ENCODE measurements around the gene ZFP57. TPM values are rescaled to one million over a fixed set of nuclear protein-coding genes. Genes with fewer than 3 reads are reported as not detected.

The ZFP57 gene
- total and polyA plus RNA-seq, 9 donors, result 0.13 to 0.25 (median 0.24) TPM; not detected in 6

DNA sequence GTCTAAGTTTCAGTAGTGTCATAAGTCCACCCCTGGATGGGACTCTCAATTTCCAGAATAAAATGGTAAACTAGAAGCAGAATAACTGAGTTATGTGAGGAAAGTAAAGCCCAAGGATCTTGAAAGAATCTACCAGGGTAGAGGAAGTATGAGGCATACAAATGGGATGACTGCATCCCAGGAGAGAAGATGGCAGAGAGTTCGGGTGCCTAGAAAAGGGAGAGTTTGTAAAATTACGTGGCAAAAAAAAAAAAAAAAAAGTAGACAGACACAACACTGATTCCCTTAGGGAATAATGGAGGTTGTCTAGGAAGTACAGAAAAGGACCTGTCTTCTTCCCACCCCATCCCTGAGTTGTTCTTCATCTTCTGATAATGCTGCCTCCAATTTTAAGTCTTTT is 51.4 kb downstream of the ZFP57 start:
- intact Hi-C loops (cut with DNase I), result loop anchor here in 1 of 4 donors (5.0 kb wide), 1 partner anchor 1142 kb away; no protein-coding TSS in a partner anchor
- Histone ChIP-seq H3K9me3 (no peaks in the 10 kb centered on the region), H3K4me1 (ENCODE audit: insufficient read depth) (peaks cover 11% of the 10 kb centered on the region), H3K27ac (no peak overlapping the region), H3K4me3 (no peak overlapping the region), H3K27me3 (no peaks in the 10 kb centered on the region), H3K36me3 (no peaks in the 10 kb centered on the region)
- TF ChIP-seq EP300 (IDR thresholded peaks at IDR 0.05) (no peak), CTCF (IDR thresholded peaks at IDR 0.05) (no peak), POLR2A (IDR thresholded peaks at IDR 0.05) (no peak)
- no peak for DNase-seq
- WGBS, 3 donors, result 73 to 80% (median 75%) methylated on average over 2 of the region's 2 CpGs

DNA sequence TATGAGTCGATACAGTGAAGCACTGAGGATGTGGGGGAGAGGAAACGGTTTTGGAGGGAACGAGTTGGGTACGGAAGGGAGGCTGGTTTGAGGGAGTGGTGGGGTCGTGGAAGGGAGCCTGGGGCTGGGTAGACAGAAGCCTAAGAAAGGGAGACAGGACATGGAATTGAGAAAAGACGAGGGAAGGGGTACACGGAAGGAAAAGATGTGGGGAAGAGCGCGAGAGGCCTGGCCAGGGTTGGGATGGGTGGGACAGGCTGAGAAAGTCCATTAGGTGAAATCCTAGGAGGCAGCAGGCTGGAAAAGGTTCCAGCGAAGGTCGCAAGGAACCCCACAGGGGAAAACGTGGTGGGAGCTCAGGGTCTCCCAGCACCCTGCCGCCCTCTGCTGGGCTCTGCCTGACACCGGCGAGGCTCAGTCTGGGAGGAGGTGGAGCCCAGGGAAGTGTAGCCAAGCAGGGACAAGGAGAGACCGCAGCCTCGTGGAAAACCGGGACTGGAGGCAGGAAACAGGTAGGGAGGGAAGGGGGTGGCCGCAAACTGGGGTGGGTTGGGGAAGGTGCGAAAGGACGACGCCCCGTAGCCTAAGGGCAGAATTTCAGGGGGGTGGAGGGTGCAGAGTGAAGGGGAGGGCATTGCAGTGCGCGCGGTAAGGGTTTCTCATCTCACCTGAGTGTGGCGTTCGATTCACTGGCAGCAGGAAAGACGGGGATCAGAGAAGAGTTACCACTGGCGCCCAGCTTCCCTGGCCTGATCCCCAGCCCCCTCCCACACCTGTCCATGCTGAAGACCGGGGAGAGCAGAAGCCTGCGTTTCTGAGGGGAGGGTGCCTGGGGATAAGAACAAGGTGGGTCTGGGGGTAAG is 52.3 kb downstream of the ZFP57 start:
- intact Hi-C loops (cut with DNase I), result loop anchor here in 1 of 4 donors (5.0 kb wide), 1 partner anchor 1141 kb away; no protein-coding TSS in a partner anchor
- Histone ChIP-seq H3K27me3 (no peaks in the 10 kb centered on the region), H3K36me3 (no peaks in the 10 kb centered on the region), H3K4me3 (peak overlapping the region; percentile 56), H3K27ac (peak overlapping the region; percentile 47 to 78), H3K9me3 (no peaks in the 10 kb centered on the region), H3K4me1 (ENCODE audit: insufficient read depth) (peaks cover 11% of the 10 kb centered on the region)
- DNase-seq, result peak; percentile 78 to 86 (median 85)
- TF ChIP-seq CTCF (IDR thresholded peaks at IDR 0.05) (peak; percentile 45 to 67 (median 59)), POLR2A (IDR thresholded peaks at IDR 0.05) (peak; percentile 10), EP300 (IDR thresholded peaks at IDR 0.05) (no peak)
- 6 to 9% (median 6%) methylated on average over 32 of the region's 32 CpGs for WGBS, 3 donors

- H3K4me1 ChIP-seq (ENCODE audit: insufficient read depth), result peaks cover 11% of the 10 kb centered on the region
- 0 to 1% (median 1%) methylated on average over 41 to 51 of the region's 51 CpGs for WGBS, 3 donors
- H3K36me3 ChIP-seq, result no peaks in the 10 kb centered on the region
- no peaks in the 10 kb centered on the region for H3K27me3 ChIP-seq
- peak; percentile 81 to 88 (median 85) for DNase-seq
- H3K9me3 ChIP-seq, result no peaks in the 10 kb centered on the region
- TF ChIP-seq EP300 (IDR thresholded peaks at IDR 0.05) (no peak), POLR2A (IDR thresholded peaks at IDR 0.05) (peak; percentile 90), CTCF (IDR thresholded peaks at IDR 0.05) (no peak)
- intact Hi-C loops (cut with DNase I), result loop anchor here in 1 of 4 donors (5.0 kb wide), 1 partner anchor 1141 kb away; no protein-coding TSS in a partner anchor
- H3K27ac ChIP-seq, result peak overlapping the region; percentile 47 to 78
- peak overlapping the region; percentile 56 for H3K4me3 ChIP-seq
Observed at GRCh38 chr6:29627755-29628418, 53.1 kb downstream of the ZFP57 start.

DNA sequence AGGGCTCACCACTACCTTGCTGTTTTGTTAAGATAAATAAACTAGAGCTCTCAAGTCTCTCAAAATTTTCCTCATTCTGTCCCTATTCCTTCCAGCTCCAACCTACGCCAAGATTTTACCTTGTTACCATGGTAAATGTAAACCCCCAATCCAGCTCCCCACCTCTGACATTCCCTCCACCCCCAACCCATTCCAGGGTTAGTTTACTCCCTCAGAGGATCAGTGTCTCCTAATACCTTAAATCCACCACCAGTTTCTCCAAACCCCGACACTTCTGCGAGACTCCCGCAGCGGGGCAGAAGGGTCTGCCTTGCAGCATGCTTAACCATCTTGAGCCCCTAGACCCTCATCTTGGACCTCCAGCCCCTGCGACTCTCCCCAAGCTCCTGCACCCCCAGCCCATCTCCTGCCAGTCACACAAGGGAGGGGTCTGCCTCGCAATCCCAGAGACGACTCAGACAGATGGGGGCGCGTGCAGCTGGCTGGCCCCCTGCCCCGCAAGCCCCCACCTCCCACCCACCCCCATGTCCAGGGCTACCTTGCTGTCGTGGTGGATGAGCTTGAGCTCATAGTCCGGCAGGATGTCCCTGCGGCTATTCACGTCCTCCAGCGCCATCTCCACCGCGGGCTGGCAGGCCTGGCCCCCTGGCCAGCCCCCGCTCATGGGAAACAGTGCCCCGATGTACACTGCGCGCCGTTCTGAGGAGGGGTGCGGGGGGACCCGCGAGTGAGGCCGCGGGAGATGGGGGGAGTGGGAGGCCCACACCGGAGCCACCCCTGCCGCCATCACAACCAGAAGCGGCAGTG is 53.8 kb downstream of the ZFP57 start:
- Histone ChIP-seq H3K36me3 (no peaks in the 10 kb centered on the region), H3K27me3 (no peaks in the 10 kb centered on the region), H3K27ac (peak overlapping the region; percentile 42 to 47), H3K4me3 (peak overlapping the region; percentile 56), H3K4me1 (ENCODE audit: insufficient read depth) (peaks cover 10% of the 10 kb centered on the region), H3K9me3 (no peaks in the 10 kb centered on the region)
- TF ChIP-seq POLR2A (IDR thresholded peaks at IDR 0.05) (no peak), EP300 (IDR thresholded peaks at IDR 0.05) (no peak), CTCF (IDR thresholded peaks at IDR 0.05) (no peak)
- intact Hi-C loops (cut with DNase I), result loop anchor here in 1 of 4 donors (5.0 kb wide), 1 partner anchor 1140 kb away; no protein-coding TSS in a partner anchor
- WGBS, 3 donors, result 9 to 22% (median 15%) methylated on average over 16 to 31 of the region's 31 CpGs
- DNase-seq, result peak in 3 of 5 donors; percentile 31 to 62 (median 40)

All from ovary (tissue), 9 donors.